GM12878 (cell line): Measurements from ENCODE around the gene TIMD4. TPM values are rescaled to one million over a fixed set of nuclear protein-coding genes. Genes with fewer than 3 reads are reported as not detected.

ENCODE experiments used
- ATAC-seq: fragments of 200-7000 bp; cut with Tn5 transposase; 3 replicates; pipeline ENCODE4 v1.9.1; 2020; ENCODE audit warnings: mild to moderate bottlenecking, moderate library complexity
- BruUV-seq: library from RNA; stranded (reverse); fragments of 400-500 nt; replicated peaks from 2 replicates; lab custom pipeline; 2021; lab: Mats Ljungman, UMichigan
- CTCF ChIA-PET: fragments of 300-600 bp; sonication (Branson Sonifier 250); formaldehyde crosslinking; extraction: SDS; loops from one replicate; lab custom pipeline; 2021; ENCODE audit warnings: inconsistent platforms; lab: Yijun Ruan, JAX
- POLR2A ChIA-PET: fragments of 350-600 bp; formaldehyde crosslinking; extraction: SDS; loops from one replicate; lab custom pipeline; 2021; ENCODE audit warnings: inconsistent platforms; lab: Charles Lee
- RAD21 ChIA-PET: fragments of 300-600 bp; sonication (Branson Sonifier 250); formaldehyde crosslinking; loops from one replicate; lab custom pipeline; 2023; ENCODE audit warnings: antibody characterized with exemption; ENCODE audit not compliant: unreplicated experiment; lab: Charles Lee
- SMC1A ChIA-PET: fragments of 300-600 bp; sonication (Branson Sonifier 250); formaldehyde crosslinking; loops from one replicate; lab custom pipeline; 2023; ENCODE audit not compliant: unreplicated experiment, uncharacterized antibody; lab: Charles Lee
- DNase-seq: peaks from one replicate; pipeline ENCODE4 v3.0.0-alpha.2; 2011; ENCODE audit warnings: low read depth, low spot score
- FAIRE-seq: peaks from 3 replicates; lab custom pipeline; 2011; peaks lifted over from hg19 to GRCh38; lab: Jason Lieb, UNC
- H2AFZ ChIP-seq: 2 replicates; pipeline ENCODE4 v1.6.0; 2011; ENCODE audit warnings: low read depth, low read length, control low read depth; ENCODE audit not compliant: control insufficient read depth
- H3K27ac ChIP-seq: 2 replicates; pipeline ENCODE4 v1.5.1; 2011; ENCODE audit warnings: control low read depth; ENCODE audit not compliant: control insufficient read depth, insufficient read depth
- H3K27me3 ChIP-seq, 2 experiments: replicated peaks in 1 of 2; 2 replicates each; pipeline versions ENCODE4 v1.6.0 to v1.6.1; 2011; ENCODE audit warnings: low read length in 1 of 2; ENCODE audit not compliant: control insufficient read depth in 2 of 2, insufficient read depth in 2 of 2
- H3K36me3 ChIP-seq, 2 experiments: 2 replicates each; pipeline ENCODE4 v1.5.1; 2011; ENCODE audit warnings: low read length in 1 of 2; ENCODE audit not compliant: control insufficient read depth in 2 of 2, insufficient read depth in 2 of 2
- H3K4me1 ChIP-seq: 2 replicates; pipeline ENCODE4 v1.6.1; 2011; ENCODE audit warnings: mild to moderate bottlenecking, low read length, moderate library complexity, mixed read lengths; ENCODE audit not compliant: control insufficient read depth, insufficient read depth
- H3K4me2 ChIP-seq: 2 replicates; pipeline ENCODE4 v1.6.0; 2011; ENCODE audit warnings: control low read depth; ENCODE audit not compliant: control insufficient read depth, insufficient read depth
- H3K4me3 ChIP-seq: fragments of 200-600 bp; sonication (generic); 2 replicates; pipeline ENCODE4 v1.5.1; 2016
- H3K79me2 ChIP-seq: 2 replicates; pipeline ENCODE4 v1.6.0; 2011; ENCODE audit warnings: low read length; ENCODE audit not compliant: control insufficient read depth, insufficient read depth
- H3K9ac ChIP-seq: 2 replicates; pipeline ENCODE4 v1.8.0; 2011; ENCODE audit warnings: low read length, control low read depth, mixed read lengths; ENCODE audit not compliant: control insufficient read depth, insufficient read depth
- H3K9me3 ChIP-seq: replicated peaks from 3 replicates; pipeline ENCODE4 v1.5.1; 2011; ENCODE audit warnings: mild to moderate bottlenecking, low read length; ENCODE audit not compliant: control insufficient read depth, insufficient read depth
- H4K20me1 ChIP-seq: 2 replicates; pipeline ENCODE4 v1.6.0; 2011; ENCODE audit not compliant: control insufficient read depth, insufficient read depth
- BHLHE40 ChIP-seq, 2 experiments: fragments of 450-650 bp in 1 of 2; IDR thresholded peaks; 2 replicates each; pipeline ENCODE4 v1.6.1; 2011 to 2017; ENCODE audit warnings: low read depth in 2 of 2, borderline replicate concordance in 1 of 2, improper control_type of control experiment in 1 of 2, low read length in 1 of 2, mild to moderate bottlenecking in 1 of 2
- CREB1 ChIP-seq: IDR thresholded peaks from 2 replicates; pipeline ENCODE4 v1.6.1; 2012; ENCODE audit warnings: low read depth, mild to moderate bottlenecking, inconsistent platforms
- CREM ChIP-seq: IDR thresholded peaks from 2 replicates; pipeline ENCODE4 v1.6.1; 2014; ENCODE audit warnings: antibody characterized with exemption, low read depth
- DPF2 ChIP-seq: fragments of 450-650 bp; IDR thresholded peaks from 2 replicates; pipeline ENCODE4 v1.6.1; 2017; ENCODE audit warnings: mild to moderate bottlenecking
- FOXM1 ChIP-seq: IDR thresholded peaks from 2 replicates; pipeline ENCODE4 v1.6.1; 2012; ENCODE audit warnings: low read depth, mild to moderate bottlenecking, inconsistent platforms, low read length, moderate library complexity
- HCFC1 ChIP-seq: fragments of 150-350 bp; IDR thresholded peaks from 2 replicates; pipeline ENCODE4 v1.6.1; 2014; ENCODE audit warnings: low read length
- IKZF1 ChIP-seq: fragments of 450-650 bp; conservative IDR thresholded peaks from 2 replicates; pipeline ENCODE4 v1.6.1; 2017; ENCODE audit warnings: antibody characterized with exemption, mild to moderate bottlenecking
- IRF4 ChIP-seq: IDR thresholded peaks from 2 replicates; pipeline ENCODE4 v1.6.1; 2011; ENCODE audit warnings: low read depth, low read length
- KLF5 ChIP-seq: fragments of 450-650 bp; IDR thresholded peaks from 2 replicates; pipeline ENCODE4 v1.6.1; 2014; ENCODE audit warnings: mild to moderate bottlenecking; ENCODE audit not compliant: partially characterized antibody
- MYB ChIP-seq: fragments of 150-350 bp; IDR thresholded peaks from 2 replicates; pipeline ENCODE4 v1.6.1; 2014; ENCODE audit warnings: mild to moderate bottlenecking, low read depth, low read length, borderline replicate concordance
- NBN ChIP-seq: fragments of 450-650 bp; IDR thresholded peaks from 2 replicates; pipeline ENCODE4 v1.6.1; 2016
- NFIC ChIP-seq: IDR thresholded peaks from 2 replicates; pipeline ENCODE4 v1.6.1; 2012; ENCODE audit warnings: low read depth, mild to moderate bottlenecking, inconsistent platforms, low read length, moderate library complexity
- NFXL1 ChIP-seq: fragments of 450-650 bp; IDR thresholded peaks from 2 replicates; pipeline ENCODE4 v1.6.1; 2017; ENCODE audit warnings: antibody characterized with exemption, mild to moderate bottlenecking, borderline replicate concordance
- RAD51 ChIP-seq: fragments of 450-650 bp; IDR thresholded peaks from 2 replicates; pipeline ENCODE4 v1.6.1; 2016; ENCODE audit warnings: moderate library complexity, mild to moderate bottlenecking, inconsistent platforms
- RBBP5 ChIP-seq: fragments of 200-600 bp; sonication (generic); conservative IDR thresholded peaks from 2 replicates; pipeline ENCODE4 v1.6.1; 2016
- TARDBP ChIP-seq: IDR thresholded peaks from 2 replicates; pipeline ENCODE4 v1.6.1; 2016; ENCODE audit warnings: borderline replicate concordance
- TBL1XR1 ChIP-seq: IDR thresholded peaks from 2 replicates; pipeline ENCODE4 v1.6.1; 2012; ENCODE audit warnings: low read depth, low read length, improper control_type of control experiment
- YBX1 ChIP-seq: fragments of 450-650 bp; IDR thresholded peaks from 2 replicates; pipeline ENCODE4 v1.6.1; 2016; ENCODE audit warnings: antibody characterized with exemption
- WGBS: methylation state at CpG from one replicate; pipeline ENCODE4 v1.1.6; 2016; ENCODE audit warnings: low lambda C conversion rate; ENCODE audit not compliant: insufficient replicate concordance, insufficient coverage; ENCODE audit errors: missing lambda C conversion rate; 5-methylcytosine and 5-hydroxymethylcytosine counted together
- in situ Hi-C: fragments of 300-500 bp; cut with MboI; formaldehyde crosslinking; loops from 9 replicates; pipeline ENCODE4 v1.14.3; 2018; ENCODE audit warnings: mixed read lengths
- intact Hi-C: fragments of 100-400 bp; cut with micrococcal nuclease; formaldehyde crosslinking; loops from one replicate; pipeline ENCODE4 v1.14.2; 2022; ENCODE audit not compliant: unreplicated experiment
- polyA plus RNA-seq, 11 experiments: library from polyadenylated mRNA; depleted of rRNA in 4 of 11; unstranded in 6 of 11; stranded (reverse) in 5 of 11; fragments of >200 nt; fragmentation: Nextera tagmentation in 4 of 11; fragmentation: Illumina TruSeq in 1 of 11; extraction: Ambion mirVana in 4 of 11; extraction: Trizol in 1 of 11; gene quantifications; 1 replicate in 1 of 11; 2 replicates in 10 of 11; pipeline versions ENCODE4 v1.2.1 to v1.2.3, GENCODE V29; 2011 to 2016; ENCODE audit warnings: inconsistent platforms in 2 of 11, missing spikeins in 2 of 11, low read depth in 1 of 11
- total RNA-seq, 4 experiments: library from RNA; depleted of rRNA in 3 of 4; stranded (reverse); fragments of >200 nt in 3 of 4; fragmentation: Illumina TruSeq in 1 of 4; extraction: Trizol in 1 of 4; gene quantifications; 2 replicates each; pipeline versions ENCODE4 v1.2.1 to v1.2.3, GENCODE V29; 2013 to 2021
- TF ChIP-seq, protein P1 (sequence below): IDR thresholded peaks from 2 replicates; pipeline ENCODE4 v1.6.1; 2012; ENCODE audit warnings: low read length, inconsistent platforms
- TF ChIP-seq, protein P2 (sequence below): fragments of 450-650 bp; IDR thresholded peaks from 2 replicates; pipeline ENCODE4 v1.6.1; 2017; ENCODE audit warnings: mild to moderate bottlenecking, moderate library complexity

Gene TIMD4
- total and polyA plus RNA-seq, 10 of the 15 experiments (the other 5 are each of a cell fraction or from before 2014, with no cell fraction given) = 1.3 to 15.4 (median 5.3) TPM

DNA sequence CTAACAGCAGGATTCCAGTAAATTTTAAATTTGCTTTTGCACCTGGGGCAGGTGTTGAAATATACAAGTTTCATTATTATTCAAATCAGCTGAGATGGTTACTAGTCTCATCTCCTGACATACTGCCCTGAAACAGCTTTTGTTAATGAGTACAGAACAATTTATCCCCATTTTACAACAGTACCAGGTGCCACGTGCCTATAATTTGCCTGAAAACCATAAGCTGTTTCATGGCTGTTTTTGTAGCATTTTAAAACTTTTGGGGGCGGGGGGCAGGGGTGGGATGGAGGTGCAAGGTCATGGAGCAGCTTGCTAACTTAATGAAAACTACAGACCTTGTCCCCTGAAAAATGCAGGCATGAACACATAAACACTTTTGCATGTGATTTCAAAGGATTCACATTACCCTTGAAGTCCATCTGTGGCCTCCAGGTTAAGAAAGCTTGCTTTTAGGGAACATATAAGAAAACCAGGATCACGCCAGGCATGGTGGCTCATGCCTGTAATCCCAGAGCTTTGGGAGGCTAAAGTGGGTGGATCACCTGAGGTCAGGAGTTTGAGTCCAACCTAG, 42.1 kb downstream of the TIMD4 start:
- FAIRE-seq (no peak), ATAC-seq (peak; percentile 42), DNase-seq (no peak)
- H3K9me3 ChIP-seq = no peaks in the 10 kb centered on the region
- peak overlapping the region; percentile 81 for H3K9ac ChIP-seq
- ChIA-PET SMC1A (interaction anchor here (0.8 to 11.8 kb wide), 25 partner anchors 10 to 298 kb away, joined by 3 to 228 read pairs (median 6); partner anchors contain the start of genes HAVCR2 and MED7), POLR2A (interaction anchor here (0.6 to 7.3 kb wide), 21 partner anchors 10 to 1983 kb away, joined by 3 to 81 read pairs (median 4); partner anchors contain the start of genes GEMIN5, HAVCR2 and MED7), RAD21 (interaction anchor here (0.6 to 9.4 kb wide), 22 partner anchors 8 to 352 kb away, joined by 3 to 218 read pairs (median 4); partner anchors contain the start of gene MED7), CTCF (interaction anchor here (0.6 to 8.5 kb wide), 21 partner anchors 9 to 437 kb away, joined by 3 to 76 read pairs (median 4); partner anchors contain the start of gene MED7)
- intact Hi-C loops (loop anchor here (2.0 to 10.0 kb wide), 4 partner anchors 28 to 351 kb away; no protein-coding TSS in a partner anchor), in situ Hi-C loops (no loop called here)
- TF ChIP-seq IKZF1 (peak; percentile 69), BHLHE40 (IDR thresholded peaks at IDR 0.05; ENCODE audit: borderline replicate concordance in 1 of 2, low read depth in 2 of 2, low read length in 1 of 2) (peak; percentile 67 to 80; a peak in 3 of 4 replicates), CREB1 (no peak), TBL1XR1 (no peak), KLF5 (no peak), HCFC1 (no peak), NFIC (peak; percentile 32; the same call in 1 of the 2 replicates), YBX1 (no peak), IRF4 (no peak), NFXL1 (no peak), TARDBP (no peak), FOXM1 (0 out of 2 replicates have a peak, but pooled peaks have one; percentile 7), DPF2 (peak; percentile 13; the same call in 1 of the 2 replicates), NBN (no peak), RAD51 (peak; percentile 42; the same call in 1 of the 2 replicates), RBBP5 (no peak), MYB (no peak), CREM (no peak)
- TF ChIP-seq, protein P1, sequence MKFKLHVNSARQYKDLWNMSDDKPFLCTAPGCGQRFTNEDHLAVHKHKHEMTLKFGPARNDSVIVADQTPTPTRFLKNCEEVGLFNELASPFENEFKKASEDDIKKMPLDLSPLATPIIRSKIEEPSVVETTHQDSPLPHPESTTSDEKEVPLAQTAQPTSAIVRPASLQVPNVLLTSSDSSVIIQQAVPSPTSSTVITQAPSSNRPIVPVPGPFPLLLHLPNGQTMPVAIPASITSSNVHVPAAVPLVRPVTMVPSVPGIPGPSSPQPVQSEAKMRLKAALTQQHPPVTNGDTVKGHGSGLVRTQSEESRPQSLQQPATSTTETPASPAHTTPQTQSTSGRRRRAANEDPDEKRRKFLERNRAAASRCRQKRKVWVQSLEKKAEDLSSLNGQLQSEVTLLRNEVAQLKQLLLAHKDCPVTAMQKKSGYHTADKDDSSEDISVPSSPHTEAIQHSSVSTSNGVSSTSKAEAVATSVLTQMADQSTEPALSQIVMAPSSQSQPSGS = no peak
- TF ChIP-seq, protein P2, sequence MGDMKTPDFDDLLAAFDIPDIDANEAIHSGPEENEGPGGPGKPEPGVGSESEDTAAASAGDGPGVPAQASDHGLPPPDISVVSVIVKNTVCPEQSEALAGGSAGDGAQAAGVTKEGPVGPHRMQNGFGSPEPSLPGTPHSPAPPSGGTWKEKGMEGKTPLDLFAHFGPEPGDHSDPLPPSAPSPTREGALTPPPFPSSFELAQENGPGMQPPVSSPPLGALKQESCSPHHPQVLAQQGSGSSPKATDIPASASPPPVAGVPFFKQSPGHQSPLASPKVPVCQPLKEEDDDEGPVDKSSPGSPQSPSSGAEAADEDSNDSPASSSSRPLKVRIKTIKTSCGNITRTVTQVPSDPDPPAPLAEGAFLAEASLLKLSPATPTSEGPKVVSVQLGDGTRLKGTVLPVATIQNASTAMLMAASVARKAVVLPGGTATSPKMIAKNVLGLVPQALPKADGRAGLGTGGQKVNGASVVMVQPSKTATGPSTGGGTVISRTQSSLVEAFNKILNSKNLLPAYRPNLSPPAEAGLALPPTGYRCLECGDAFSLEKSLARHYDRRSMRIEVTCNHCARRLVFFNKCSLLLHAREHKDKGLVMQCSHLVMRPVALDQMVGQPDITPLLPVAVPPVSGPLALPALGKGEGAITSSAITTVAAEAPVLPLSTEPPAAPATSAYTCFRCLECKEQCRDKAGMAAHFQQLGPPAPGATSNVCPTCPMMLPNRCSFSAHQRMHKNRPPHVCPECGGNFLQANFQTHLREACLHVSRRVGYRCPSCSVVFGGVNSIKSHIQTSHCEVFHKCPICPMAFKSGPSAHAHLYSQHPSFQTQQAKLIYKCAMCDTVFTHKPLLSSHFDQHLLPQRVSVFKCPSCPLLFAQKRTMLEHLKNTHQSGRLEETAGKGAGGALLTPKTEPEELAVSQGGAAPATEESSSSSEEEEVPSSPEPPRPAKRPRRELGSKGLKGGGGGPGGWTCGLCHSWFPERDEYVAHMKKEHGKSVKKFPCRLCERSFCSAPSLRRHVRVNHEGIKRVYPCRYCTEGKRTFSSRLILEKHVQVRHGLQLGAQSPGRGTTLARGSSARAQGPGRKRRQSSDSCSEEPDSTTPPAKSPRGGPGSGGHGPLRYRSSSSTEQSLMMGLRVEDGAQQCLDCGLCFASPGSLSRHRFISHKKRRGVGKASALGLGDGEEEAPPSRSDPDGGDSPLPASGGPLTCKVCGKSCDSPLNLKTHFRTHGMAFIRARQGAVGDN = peak; percentile 11; the same call in 1 of the 2 replicates
- peaks cover 26% of the 10 kb centered on the region for H3K79me2 ChIP-seq
- H3K36me3 ChIP-seq = no peaks in the 10 kb centered on the region; a peak in 1 of 4 replicates
- 33% methylated on average over 3 of the region's 3 CpGs for WGBS
- TSS peak; percentile 54 for BruUV-seq
- peak overlapping the region; percentile 93 for H3K27ac ChIP-seq
- H3K4me2 ChIP-seq = peak overlapping the region; percentile 97
- H4K20me1 ChIP-seq = no peaks in the 10 kb centered on the region
- H3K4me3 ChIP-seq = peak overlapping the region; percentile 63
- H3K27me3 ChIP-seq = no peaks in the 10 kb centered on the region
- H3K4me1 ChIP-seq = peaks cover 18% of the 10 kb centered on the region
- no peak overlapping the region for H2AFZ ChIP-seq
